NCI-H1930 (cell line): Measurements from ENCODE around the gene ACOT9.
"Not testable (repeated sequence)": the region's sequence is repeated elsewhere in the genome, so short reads cannot be mapped to it uniquely, and the experiment has no call there.

ENCODE experiments used
- DNase-seq, 2 experiments: peaks; one replicate each; lab custom pipeline; 2025; lab: John Stamatoyannopoulos, UW

Gene ACOT9

GRCh38 chrX:23742697-23743622 is at the start of gene ACOT9:
Gene ACOT9, minus strand, starts transcription at chrX:23743276. Its CDS starts 132 bp downstream, at chrX:23743144.
- DNase-seq, result peak; percentile 71 to 82

GRCh38 chrX:23790155-23790497 is 47.0 kb upstream of the ACOT9 start:
- DNase-seq, result no peak

GRCh38 chrX:23789386-23790154 is 46.5 kb upstream of the ACOT9 start:
- DNase-seq, result no peak

- DNase-seq, result no peak
These were observed 45.9 kb upstream of the ACOT9 start for GRCh38 chrX:23788946-23789345.

- no peak for DNase-seq
These were observed 45.4 kb upstream of the ACOT9 start for GRCh38 chrX:23788521-23788920.

- DNase-seq, result no peak
These were observed 44.7 kb upstream of the ACOT9 start for GRCh38 chrX:23787745-23788118.

- DNase-seq, result no peak
These were observed 43.3 kb upstream of the ACOT9 start for GRCh38 chrX:23786268-23786815.

GRCh38 chrX:23785580-23785979 is 42.5 kb upstream of the ACOT9 start:
- no peak for DNase-seq

GRCh38 chrX:23784470-23785331 is 41.6 kb upstream of the ACOT9 start:
- DNase-seq, result no peak

GRCh38 chrX:23783589-23784469 is 40.8 kb upstream of the ACOT9 start:
- DNase-seq, result no peak

- DNase-seq, result peak; percentile 85 to 88
These were observed 40.0 kb upstream of the ACOT9 start, which contains the start of gene SAT1 for GRCh38 chrX:23782863-23783588. Gene SAT1, plus strand, starts transcription at chrX:23783173. Its CDS starts 179 bp downstream, at chrX:23783352.

- no peak for DNase-seq
These were observed 39.4 kb upstream of the ACOT9 start for GRCh38 chrX:23782455-23782854.

- DNase-seq, result no peak
These were observed 35.9 kb upstream of the ACOT9 start for GRCh38 chrX:23779025-23779424.

- no peak for DNase-seq
These were observed 33.3 kb upstream of the ACOT9 start for GRCh38 chrX:23776363-23776762.

GRCh38 chrX:23773601-23774175 is 30.6 kb upstream of the ACOT9 start:
- DNase-seq, result no peak

- DNase-seq, result not testable (repeated sequence)
These were observed 28.0 kb upstream of the ACOT9 start for GRCh38 chrX:23771086-23771485.

- no peak for DNase-seq
These were observed 27.1 kb upstream of the ACOT9 start for GRCh38 chrX:23770142-23770541.

- DNase-seq, result no peak
These were observed 23.8 kb upstream of the ACOT9 start for GRCh38 chrX:23766650-23767551.

GRCh38 chrX:23765868-23766267 is 22.8 kb upstream of the ACOT9 start:
- no peak for DNase-seq
